Tibial nerve (tissue), 3 donors: Measurements from ENCODE around the gene ITGA11.

Experiments
- CTCF ChIP-seq, 5 experiments: fragments of 200-600 bp in 3 of 5; fragments of 450-650 bp in 2 of 5; sonication (generic) in 3 of 5; IDR thresholded peaks; one replicate each; pipeline ENCODE4 v1.5.1; 2016 to 2019; ENCODE audit warnings: antibody characterized with exemption in 5 of 5, mild to moderate bottlenecking in 3 of 5, moderate library complexity in 2 of 5
- POLR2A ChIP-seq, 2 donors: fragments of 450-650 bp; IDR thresholded peaks; one replicate each; pipeline ENCODE4 v1.6.1; 2017; ENCODE audit warnings: antibody characterized with exemption in 2 of 2, mild to moderate bottlenecking in 2 of 2, moderate library complexity in 2 of 2

- TF ChIP-seq CTCF (IDR thresholded peaks at IDR 0.05) (no peak), POLR2A (IDR thresholded peaks at IDR 0.05) (no peak)
Observed at GRCh38 chr15:68301301-68301700, 130.7 kb downstream of the ITGA11 start.
